ENCODE data around the gene NAALADL2.

Gene NAALADL2

DNA sequence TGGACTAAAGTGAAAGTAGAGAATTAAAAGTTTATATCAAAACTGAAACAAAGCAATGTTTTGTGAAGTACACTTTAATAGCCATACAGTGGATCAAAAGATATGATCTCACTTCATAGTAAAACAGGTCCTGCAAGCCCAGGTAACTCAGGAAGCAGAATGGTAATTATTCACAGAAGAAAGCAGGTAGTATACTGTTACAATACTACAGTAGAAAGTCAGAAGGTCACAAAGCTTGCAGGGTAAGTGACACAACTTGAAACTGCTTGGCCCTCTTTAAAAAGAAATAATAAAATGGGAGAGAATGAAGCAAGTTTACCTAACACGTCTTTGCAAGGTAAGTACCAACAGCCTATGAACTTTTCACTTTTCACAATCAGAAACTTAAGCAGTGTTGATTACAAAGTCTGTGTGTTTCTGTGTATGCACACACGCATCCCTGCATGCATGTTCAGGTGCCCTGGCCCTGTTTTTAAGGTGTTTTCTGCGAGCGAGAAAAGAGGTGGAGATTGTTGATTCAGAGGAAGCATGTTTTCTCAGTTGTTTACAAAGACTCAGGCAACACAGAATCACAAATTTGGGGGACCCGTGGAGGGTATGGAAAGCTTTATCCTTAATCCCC, at the start of gene NAALADL2:
TSS of gene NAALADL2 (plus strand) at position 221 of the 622 bp plus-strand sequence.
- peak; percentile 80 for DNase-seq

DNA sequence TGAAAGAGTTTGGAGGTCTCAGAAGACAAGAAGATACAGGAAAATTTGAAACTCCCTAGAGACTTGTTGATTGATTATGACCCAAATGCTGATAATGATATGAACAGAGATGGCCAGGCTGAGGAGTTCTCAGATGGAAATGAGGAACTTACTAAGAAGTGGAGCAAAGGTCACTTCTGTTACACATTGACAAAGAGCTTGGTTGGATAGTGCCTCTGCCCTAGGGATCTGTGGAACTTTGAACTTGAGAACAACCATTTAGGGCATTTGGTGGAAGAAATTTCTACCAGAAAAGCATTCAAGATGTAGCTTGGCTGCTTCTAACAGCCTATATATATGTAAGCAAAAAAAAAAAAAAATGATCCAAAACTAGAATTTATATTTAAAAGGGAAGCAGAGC, 48.9 kb upstream of the NAALADL2 start:
- DNase-seq, result no peak

DNA sequence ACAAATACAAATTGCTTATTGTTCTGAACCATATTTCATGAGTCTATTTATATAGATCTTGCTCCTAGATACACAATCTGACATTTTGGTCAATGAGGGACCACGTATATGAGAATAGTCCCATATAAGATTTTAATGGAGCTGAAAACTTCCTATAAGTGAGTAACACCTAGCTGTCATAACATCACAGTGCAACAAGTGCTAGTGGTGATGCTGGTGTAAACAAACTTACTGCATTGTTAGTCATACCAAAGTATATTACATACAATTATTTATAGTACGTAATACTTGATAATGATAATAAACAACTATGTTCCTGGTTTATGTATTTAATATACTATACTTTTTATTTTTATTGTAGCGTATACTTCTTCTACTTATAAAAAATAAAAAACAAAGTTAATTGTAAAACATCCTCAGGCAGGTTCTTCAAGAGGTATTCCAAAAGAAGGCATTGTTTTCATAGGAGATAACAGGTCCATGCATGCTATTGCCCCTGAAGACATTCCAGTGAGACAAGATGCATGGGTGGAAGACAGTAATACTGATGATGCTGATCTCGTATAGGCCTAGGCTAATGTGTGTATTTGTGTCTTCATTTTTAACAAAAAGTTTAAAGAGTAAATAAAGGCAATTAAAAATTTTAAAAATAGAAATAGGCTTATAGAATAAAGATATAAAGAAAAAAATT, 46.8 kb upstream of the NAALADL2 start:
- no peak for DNase-seq

DNA sequence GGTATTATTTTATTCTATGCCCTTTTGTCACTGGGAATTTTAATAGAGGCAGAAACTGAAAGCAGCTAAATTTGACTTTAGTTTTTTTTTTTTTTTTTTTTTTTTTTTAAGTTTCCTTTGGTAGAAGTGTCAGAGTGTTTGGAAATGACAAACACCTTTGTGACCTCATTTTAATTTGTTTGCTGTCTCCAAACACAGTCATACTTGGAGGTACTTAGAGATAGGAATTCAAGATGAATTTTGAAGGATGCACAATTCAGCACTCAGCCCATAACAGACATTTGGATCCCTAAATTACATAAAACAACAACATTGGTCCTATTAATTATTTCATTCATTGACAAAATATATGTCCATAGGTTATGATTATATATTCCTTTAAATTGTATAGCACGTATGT, 43.4 kb upstream of the NAALADL2 start:
- DNase-seq, result no peak

DNA sequence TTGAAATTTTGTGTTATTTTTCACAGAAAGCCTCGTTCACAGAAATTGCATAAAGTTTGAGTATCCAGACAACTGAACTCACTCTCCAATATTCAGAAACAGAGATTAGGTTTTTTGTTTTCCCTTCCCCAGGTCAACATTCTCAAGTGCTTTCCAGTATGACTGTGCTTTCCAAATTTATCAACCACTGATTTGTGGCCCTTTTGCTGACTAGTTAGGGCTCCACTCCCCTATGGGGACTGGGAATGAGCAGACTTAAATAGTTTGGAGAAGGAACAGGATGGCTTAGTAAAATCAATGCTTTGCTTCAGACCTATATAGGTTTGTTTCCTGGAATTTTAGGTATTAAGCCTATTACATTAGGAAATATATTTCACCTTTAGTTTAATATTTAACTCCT, 38.2 kb upstream of the NAALADL2 start:
- no peak for DNase-seq

DNA sequence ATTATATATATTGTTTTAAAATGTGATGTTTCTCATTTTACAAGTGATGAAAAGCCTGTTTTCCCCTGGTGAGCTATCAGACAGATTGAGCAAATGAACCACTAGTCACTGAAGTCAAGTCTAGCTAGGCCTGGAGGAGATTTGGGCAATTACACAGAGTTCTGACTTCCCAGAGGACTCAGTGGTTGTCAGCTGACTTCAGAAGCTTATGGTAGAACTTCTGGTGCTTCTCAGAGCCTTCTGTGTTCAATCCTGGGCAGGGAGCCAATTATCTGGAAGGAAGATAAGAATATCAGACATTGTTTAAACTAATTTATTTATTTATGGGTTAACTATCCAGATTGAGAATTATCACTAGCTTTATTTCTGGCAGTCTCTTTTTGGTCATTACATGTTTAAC, 37.7 kb upstream of the NAALADL2 start:
- DNase-seq, result no peak

DNA sequence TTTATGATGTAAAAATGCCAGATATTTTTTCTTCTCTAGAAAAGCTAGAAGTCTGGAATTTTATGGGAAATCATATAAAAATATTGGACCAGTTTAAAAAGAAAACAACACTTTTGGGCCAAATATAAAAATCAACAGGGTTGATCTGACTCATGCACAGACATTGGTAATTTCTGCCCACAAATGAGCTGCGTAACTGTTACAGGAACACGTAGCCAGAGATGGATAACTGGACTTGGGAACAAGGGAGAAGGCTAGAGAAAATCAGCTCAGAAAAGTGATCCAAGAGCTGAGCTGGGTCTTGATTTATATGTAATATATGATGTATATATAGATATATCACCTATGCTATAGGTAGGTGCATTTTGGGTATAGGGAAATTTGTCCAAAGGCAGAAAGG, 36.8 kb upstream of the NAALADL2 start:
- DNase-seq, result no peak

DNA sequence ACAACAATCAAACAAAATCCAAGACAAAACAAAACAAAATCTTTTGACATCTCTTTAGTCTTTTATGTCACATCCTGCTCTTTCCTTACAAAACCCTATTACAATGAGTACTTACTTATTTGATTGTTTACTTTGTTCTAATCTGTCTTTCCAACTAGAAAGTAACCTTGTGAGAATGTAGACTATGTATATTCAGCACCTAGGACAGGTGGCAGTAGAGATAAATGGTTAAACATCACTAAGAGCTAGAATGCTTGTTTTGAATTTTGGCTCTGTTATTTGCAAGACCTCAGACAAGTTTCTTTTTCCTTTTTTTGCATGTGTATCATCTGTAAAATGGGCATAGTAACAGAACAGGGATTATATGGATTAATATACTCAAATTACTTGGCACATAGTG, 33.1 kb upstream of the NAALADL2 start:
- no peak for DNase-seq

DNA sequence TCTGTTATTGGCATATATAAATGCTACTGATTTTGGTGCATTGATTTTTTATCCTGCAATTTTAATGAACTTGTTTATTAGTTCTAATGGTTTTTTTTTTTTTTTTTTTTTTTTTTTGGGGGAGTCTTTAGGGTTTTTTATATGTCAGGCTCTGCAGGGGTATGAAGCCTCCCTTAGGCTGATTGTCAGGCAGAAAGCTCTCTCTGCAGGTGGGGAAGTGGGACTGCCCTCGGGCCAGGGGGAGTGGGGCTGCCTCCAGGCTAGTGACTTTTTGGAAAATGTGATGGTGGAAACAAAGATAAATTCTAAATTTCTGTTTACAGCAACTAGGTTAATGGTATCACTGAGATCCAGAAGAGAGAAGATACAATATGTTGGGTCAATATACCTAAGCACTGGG, 14.4 kb upstream of the NAALADL2 start:
- DNase-seq, result peak; percentile 59

DNA sequence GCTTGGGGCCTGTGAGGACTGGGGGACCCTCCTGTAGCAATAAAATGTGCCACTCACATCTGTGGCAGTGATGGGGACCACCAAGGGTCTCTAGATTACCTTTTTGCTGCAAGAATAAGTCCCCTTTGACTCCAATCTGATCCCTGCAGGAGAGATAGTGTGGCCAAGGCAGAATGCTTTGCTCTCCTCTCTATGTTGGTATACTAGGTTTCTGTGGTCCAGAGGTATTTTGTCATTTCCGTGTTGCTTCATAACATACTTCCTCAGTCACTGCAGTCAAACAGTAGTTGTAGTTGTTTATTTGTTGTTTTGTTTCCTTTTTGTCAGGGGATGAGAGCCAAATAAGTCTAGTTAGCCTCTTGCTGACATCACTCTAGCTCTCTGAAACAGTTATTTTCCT, 13.1 kb upstream of the NAALADL2 start:
- DNase-seq, result no peak

DNA sequence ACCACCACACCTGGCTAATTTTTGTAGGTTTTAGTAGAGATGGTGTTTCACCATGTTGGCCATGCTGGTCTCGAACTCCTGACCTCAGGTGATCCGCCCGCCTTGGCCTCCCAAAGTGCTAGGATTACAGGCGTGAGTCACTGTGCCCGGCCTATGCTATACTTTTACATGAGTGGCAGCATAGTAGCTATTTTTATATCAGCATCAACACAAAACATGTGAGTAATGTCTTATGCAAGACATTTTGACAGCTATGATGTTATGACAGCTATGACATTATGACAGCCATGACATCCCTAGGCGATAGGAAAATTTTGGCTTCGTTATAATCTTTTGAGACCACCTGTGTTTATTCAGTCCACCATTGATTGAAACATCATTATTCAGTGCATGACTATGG, 4.1 kb upstream of the NAALADL2 start:
- no peak for DNase-seq

DNA sequence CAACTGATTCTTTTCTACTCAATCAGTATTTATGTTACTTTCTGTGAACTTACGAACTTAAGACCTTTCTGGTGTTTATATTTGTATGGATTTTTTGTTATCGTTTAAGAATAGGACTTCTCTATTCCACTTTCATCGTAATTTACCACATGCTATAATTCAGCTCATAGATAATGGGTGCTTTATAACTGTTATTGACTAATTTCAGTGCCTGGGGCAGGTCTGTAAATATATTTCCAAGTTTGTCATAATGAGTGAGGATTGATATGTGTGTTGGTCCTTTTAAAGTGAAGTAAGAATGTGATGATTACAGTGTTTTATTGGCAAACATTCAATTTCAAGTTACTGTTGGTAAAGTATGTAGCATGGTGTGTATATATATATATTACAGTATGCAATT, 1.8 kb upstream of the NAALADL2 start:
- DNase-seq, result peak; percentile 81

DNA sequence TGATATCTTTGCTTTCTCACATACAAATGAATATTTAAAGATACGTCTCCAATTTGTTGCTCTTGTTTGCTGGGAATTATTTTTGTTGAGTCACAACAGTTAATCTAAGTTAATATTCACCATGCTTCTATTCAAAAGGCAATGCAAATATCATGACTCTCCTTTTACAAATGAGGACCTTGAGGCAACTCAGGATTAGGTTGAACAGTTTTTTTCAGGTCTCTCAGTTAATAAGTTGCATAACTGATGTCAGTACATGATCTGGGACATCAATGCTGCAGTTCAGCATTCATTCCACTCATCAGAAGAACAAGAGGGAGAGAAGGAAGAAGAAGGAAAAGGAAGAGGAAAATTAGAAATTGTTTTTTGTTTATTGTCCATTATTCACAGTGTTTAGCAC, 781 bp upstream of the NAALADL2 start:
- DNase-seq, result no peak

DNA sequence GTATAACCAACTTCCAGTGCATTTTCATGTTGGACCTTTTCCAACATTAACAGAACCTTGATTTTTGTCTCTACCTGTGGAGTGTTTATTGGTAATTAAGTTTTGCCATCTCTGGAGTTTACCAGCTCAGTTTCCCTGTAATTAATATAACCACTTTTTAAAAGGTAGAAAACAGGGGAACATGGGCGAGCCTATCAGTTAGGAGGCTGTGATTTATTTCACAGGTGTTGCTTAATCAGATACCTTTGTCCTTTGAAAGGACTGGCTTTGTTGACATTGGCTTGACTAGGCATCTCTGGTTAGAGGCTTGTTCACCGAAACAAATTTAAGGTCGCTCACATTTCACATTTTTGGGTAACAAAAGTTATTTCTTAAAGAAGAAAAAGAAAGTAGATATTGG, 622 bp downstream of the NAALADL2 start:
- peak; percentile 92 for DNase-seq

DNA sequence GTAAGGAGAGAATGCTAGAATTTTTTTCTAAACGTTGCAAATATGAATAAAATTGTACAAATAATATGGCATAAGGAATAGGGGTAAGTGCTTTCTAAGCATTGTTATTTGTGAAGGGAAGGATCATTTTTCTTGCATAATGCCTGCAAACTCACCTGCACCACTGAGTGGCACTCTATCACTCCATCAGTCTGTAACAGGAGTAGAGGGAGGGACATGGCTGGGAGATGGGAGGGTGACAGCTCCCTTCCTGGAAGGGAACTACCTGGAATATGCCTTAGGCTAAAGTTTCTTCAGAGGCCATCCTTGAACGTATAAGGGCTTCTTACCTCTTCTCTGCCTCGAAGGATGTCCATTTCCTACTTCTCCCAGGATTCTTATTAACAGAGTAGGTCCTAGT, 3.0 kb downstream of the NAALADL2 start:
- peak; percentile 90 for DNase-seq

DNA sequence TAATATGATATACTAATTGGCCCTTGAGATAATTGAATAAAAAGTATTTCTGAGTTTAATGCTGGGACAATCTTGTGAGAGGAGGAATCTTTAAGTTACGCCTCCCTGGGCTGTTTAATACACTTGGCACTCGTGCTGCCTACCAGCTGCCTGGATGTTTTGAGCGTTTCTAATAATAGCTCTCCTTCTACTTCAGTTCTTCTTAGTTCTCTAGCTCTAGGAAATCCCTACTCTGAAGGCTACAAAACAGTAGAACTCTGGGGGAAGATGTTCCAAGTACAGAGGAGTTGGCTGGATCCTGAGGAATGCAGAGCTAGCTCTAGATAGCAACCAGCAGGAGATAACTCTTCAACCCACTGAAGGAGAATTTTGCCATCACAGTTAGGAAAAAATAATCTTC, 3.5 kb downstream of the NAALADL2 start:
- DNase-seq, result no peak

DNA sequence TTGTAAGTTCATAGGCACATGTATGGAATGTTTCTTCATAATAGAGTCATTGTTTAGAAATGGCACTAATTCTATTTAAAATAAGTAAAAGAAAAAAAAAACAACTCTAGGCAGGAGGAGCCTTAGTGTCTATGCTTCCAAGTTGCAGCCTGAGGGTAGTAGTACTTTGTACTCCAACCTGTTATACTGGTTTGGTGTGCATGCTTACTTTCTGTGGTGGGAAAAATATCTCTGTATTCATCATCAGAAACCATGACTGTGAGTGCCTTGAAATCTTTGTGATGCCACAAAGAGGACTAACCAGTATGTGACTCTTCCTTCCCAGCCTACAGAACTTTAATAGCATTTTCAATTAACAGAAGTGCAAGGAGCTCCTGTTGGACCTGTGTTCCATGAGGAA, 4.4 kb downstream of the NAALADL2 start:
- no peak for DNase-seq

DNA sequence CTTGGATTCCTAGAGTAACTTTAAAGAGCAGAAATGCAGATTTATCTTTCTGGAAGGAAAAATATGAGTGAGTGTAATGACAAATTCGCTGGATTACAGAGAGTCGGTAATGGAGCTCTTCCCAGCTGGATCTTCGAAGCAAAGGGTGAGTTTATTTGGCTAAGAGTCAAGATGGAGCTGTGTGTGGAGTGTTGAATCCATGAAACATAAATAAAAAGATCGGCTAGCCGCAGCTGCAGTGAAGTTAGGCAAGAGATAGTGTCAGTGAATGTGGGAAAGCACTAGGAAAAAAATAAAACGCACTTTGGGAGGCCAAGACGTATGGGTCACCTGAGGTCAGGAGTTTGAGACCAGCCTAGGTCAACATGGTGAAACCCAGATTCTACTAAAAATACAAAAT, 10.3 kb downstream of the NAALADL2 start:
- no peak for DNase-seq

DNA sequence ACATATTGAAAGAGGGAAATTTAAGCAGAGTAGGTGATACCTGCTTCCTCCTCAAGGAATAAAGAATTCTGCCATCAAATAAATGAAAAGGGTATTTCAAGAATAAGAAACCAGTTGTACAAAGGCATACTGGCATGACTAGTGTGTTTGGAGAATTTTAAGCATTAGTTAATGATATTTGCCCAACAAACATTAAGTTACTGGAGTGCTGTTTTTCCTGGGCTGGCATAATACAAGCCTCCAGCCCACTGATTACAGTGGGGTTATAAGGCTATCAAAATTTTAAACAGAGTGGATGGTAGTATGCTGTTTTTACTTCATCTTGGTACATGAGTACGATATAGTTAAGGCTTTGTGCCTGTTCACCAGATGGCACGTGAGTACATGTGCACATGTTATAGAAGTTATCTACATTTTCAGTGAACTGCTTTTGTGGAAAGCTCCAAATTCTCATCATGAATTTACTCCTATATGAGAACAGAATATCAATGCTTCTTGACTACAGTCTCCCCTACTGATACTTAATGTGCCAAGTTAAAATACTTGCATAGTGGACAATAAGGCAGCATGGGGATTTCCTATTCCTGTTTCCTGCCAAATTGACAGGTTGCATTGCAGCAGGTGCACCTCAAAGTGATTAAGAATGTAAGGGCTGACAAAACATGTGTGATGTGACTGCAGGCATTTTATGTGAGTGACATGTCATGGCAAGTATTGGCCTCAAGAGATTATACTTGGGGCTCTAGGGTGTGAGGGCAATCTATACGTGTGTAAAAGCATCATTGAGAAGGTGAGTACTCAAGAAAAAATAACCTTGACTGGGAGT, 14.9 kb downstream of the NAALADL2 start:
- DNase-seq, result no peak

DNA sequence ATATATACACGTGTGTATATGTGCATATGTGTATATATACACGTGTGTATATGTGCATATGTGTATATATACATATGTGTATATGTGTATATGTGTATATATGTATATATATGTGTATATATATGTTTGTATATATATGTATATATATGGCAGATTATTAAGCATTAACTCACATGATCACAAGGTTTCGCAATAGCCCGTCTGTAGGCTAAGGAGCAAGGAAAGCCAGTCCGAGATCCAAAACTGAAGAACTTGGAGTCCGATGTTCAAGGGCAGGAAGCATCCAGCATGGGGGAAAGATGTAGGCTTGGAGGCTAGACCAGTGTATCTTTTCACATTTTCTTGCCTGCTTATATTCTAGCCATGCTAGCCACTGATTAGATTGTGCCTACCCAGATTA, 23.7 kb downstream of the NAALADL2 start:
- DNase-seq, result no peak

DNA sequence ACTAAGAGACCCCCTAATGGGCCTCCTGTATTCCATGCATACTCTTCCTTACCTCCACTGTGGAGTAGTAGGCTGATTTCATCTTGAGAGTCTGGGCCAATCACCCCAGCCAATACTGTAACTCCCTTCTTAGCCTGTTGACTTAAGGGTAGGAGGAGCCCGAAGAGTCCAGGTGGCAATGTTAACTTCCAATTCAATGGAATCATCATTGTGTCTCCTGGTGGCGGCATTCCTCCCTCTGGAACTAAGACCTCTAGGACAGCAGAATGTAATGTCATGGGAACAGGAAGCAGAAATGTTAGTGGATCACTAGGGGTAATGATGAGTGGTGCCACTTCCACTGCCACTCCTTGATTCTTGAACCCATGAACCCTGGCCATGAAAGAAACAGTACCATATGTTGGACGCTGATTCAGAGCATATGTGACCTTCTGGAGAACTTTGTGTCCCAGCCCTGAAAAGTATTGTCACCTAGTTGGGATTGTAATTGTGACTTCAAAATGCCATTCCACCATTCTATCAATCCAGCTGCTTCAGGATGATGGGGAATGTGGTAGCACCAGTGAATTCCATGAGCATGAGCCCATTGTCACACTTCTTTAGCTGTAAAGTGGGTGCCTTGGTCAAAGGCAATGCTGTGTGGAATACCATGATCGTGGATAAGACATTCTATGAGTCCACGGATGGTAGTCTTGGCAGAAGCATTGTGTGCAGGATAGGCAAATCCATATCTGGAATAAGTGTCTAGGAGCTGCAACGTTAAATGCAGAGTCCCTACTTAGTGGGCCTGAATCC, 24.9 kb downstream of the NAALADL2 start:
- no peak for DNase-seq

DNA sequence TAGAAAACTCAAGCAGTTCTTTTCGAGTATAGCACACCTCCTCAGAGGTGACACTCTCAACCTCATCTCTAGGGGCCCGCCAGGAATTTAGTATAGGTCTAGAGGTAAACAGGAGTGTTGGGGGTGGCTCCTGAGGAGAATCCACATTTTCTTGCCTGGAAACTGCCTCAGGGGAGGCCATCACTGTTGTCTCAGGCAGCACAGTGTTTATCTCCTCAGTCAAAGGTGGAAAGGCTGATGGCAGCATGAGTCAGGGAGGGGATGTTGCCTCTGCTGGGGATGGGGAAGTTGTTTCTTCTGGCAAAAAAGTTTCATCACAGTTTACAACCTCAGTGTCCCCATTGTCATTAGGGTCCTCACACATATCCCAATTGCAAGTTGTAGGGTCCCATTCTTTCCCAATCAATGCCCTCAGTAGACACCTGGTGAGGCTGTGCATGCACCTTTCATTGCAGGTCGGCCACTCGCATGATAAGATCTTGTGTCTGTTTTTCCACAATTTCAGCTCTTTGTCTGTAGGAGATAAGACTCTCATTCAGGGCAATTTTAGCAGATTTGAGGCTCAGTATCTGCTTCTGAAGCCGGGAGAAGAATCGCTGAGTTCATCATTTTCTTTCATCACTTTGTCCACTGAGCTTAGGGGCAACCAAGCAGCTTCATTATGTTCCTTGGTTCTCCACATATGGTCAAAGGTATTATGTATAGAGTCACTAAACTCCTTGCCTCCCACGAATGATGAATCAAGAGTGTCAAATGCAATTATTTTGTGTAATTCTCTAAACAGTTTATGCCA, 25.8 kb downstream of the NAALADL2 start:
- DNase-seq, result no peak
